HepG2 (cell line): ENCODE measurements around the gene MISP3. TPM values are rescaled to one million over a fixed set of nuclear protein-coding genes. Genes with fewer than 3 reads are reported as not detected.

Experiments
- CHCHD3 ChIP-seq: sonication (generic); formaldehyde crosslinking; IDR thresholded peaks from 2 replicates; pipeline ENCODE4 v1.8.0; 2022; ENCODE audit warnings: mild to moderate bottlenecking, missing genetic modification reagents, moderate library complexity
- E2F5 ChIP-seq: sonication (generic); formaldehyde crosslinking; conservative IDR thresholded peaks from 2 replicates; pipeline ENCODE4 v1.4.0; 2020; ENCODE audit warnings: missing genetic modification reagents
- KDM3A ChIP-seq: IDR thresholded peaks from 2 replicates; pipeline ENCODE4 v1.6.1; 2018; ENCODE audit warnings: low read depth, missing compliant biosample characterization
- LCORL ChIP-seq, 2 experiments: fragments of 450-650 bp in 1 of 2; sonication (generic) in 1 of 2; formaldehyde crosslinking in 1 of 2; IDR thresholded peaks; 2 replicates each; pipeline versions ENCODE4 v1.5.0 to v1.6.1; 2017 to 2020; ENCODE audit warnings: antibody characterized with exemption in 1 of 2, missing genetic modification reagents in 1 of 2
- MIER3 ChIP-seq: IDR thresholded peaks from 2 replicates; pipeline ENCODE4 v1.6.1; 2016; ENCODE audit warnings: missing compliant biosample characterization, borderline replicate concordance
- NCOA1 ChIP-seq: sonication (generic); formaldehyde crosslinking; IDR thresholded peaks from 2 replicates; pipeline ENCODE4 v1.9.0; 2021; ENCODE audit warnings: missing genetic modification reagents
- RCOR2 ChIP-seq: IDR thresholded peaks from 2 replicates; pipeline ENCODE4 v1.6.1; 2016; ENCODE audit warnings: missing biosample characterization, missing genetic modification reagents
- RNF219 ChIP-seq: sonication (generic); formaldehyde crosslinking; IDR thresholded peaks from 2 replicates; pipeline ENCODE4 v1.5.0; 2020; ENCODE audit warnings: mild to moderate bottlenecking, missing genetic modification reagents
- SKIL ChIP-seq: sonication (generic); formaldehyde crosslinking; IDR thresholded peaks from 2 replicates; pipeline ENCODE4 v1.8.0; 2022; ENCODE audit warnings: missing genetic modification reagents, mild to moderate bottlenecking, moderate library complexity, borderline replicate concordance
- ZFAT ChIP-seq: sonication (generic); formaldehyde crosslinking; conservative IDR thresholded peaks from 2 replicates; pipeline ENCODE4 v1.8.1; 2023; ENCODE audit warnings: missing genetic modification reagents, inconsistent platforms
- ZNF138 ChIP-seq: sonication (generic); formaldehyde crosslinking; IDR thresholded peaks from 2 replicates; pipeline ENCODE4 v1.5.0; 2020; ENCODE audit warnings: mild to moderate bottlenecking, low read depth, missing genetic modification reagents
- ZNF33B ChIP-seq: sonication (generic); formaldehyde crosslinking; IDR thresholded peaks from 2 replicates; pipeline ENCODE4 v1.5.1; 2020; ENCODE audit warnings: mild to moderate bottlenecking, missing genetic modification reagents
- ZNF383 ChIP-seq: sonication (generic); formaldehyde crosslinking; IDR thresholded peaks from 2 replicates; pipeline ENCODE4 v1.4.0; 2020; ENCODE audit warnings: missing genetic modification reagents, mild to moderate bottlenecking, borderline replicate concordance
- ZNF644 ChIP-seq: IDR thresholded peaks from 2 replicates; pipeline ENCODE4 v1.6.1; 2016; ENCODE audit warnings: low read depth
- ZNF687 ChIP-seq: sonication (generic); formaldehyde crosslinking; IDR thresholded peaks from 2 replicates; pipeline ENCODE4 v1.5.1; 2020; ENCODE audit warnings: mild to moderate bottlenecking, missing genetic modification reagents, moderate library complexity
- ZNF710 ChIP-seq: sonication (generic); formaldehyde crosslinking; IDR thresholded peaks from 2 replicates; pipeline ENCODE4 v1.5.0; 2020; ENCODE audit warnings: mild to moderate bottlenecking, missing genetic modification reagents, borderline replicate concordance
- ZNF768 ChIP-seq: sonication (generic); formaldehyde crosslinking; IDR thresholded peaks from 2 replicates; pipeline ENCODE4 v1.4.0; 2020; ENCODE audit warnings: missing genetic modification reagents
- polyA plus RNA-seq, 8 experiments: library from polyadenylated mRNA; depleted of rRNA in 3 of 8; stranded (reverse) in 7 of 8; unstranded in 1 of 8; fragments of >200 nt; fragmentation: Illumina TruSeq in 4 of 8; extraction: Trizol in 4 of 8; gene quantifications; 2 replicates each; pipeline versions ENCODE4 v1.2.1 to v1.2.3, GENCODE V29; 2011 to 2016; ENCODE audit warnings: low read depth in 4 of 8, missing spikeins in 1 of 8, mixed read lengths in 1 of 8; ENCODE audit not compliant: insufficient read depth in 1 of 8
- total RNA-seq, 5 experiments: library from RNA; depleted of rRNA; stranded (reverse); fragments of >200 nt; fragmentation: Illumina TruSeq; extraction: Trizol; gene quantifications; 2 replicates each; pipeline ENCODE4 v1.2.3, GENCODE V29; 2016; ENCODE audit warnings: low read depth in 1 of 5

MISP3 gene
- total and polyA plus RNA-seq, 2 of the 13 experiments (the other 11 are each of a cell fraction or from before 2014, with no cell fraction given) = 2.5 to 5.4 TPM

GRCh38 chr19:14080887-14081796 is 8.6 kb downstream of the MISP3 start (continued):
- TF ChIP-seq ZNF687 (CRISPR knock-in tag) (peak; percentile 77), LCORL (IDR thresholded peaks at IDR 0.05) (no peak), LCORL (CRISPR knock-in tag; IDR thresholded peaks at IDR 0.05) (0 out of 2 replicates have a peak, but pooled peaks have one; percentile 31), ZNF710 (CRISPR knock-in tag) (0 out of 2 replicates have a peak, but pooled peaks have one; percentile 38), SKIL (CRISPR knock-in tag) (no peak), ZNF138 (CRISPR knock-in tag) (no peak), ZNF768 (CRISPR knock-in tag) (no peak), ZNF644 (CRISPR knock-in tag) (no peak), RNF219 (CRISPR knock-in tag) (no peak), E2F5 (CRISPR knock-in tag) (no peak), RCOR2 (no peak), CHCHD3 (CRISPR knock-in tag) (no peak), ZNF383 (CRISPR knock-in tag) (no peak), ZFAT (CRISPR knock-in tag) (no peak), ZNF33B (CRISPR knock-in tag) (no peak), NCOA1 (CRISPR knock-in tag) (no peak), KDM3A (CRISPR knock-in tag) (no peak), MIER3 (CRISPR knock-in tag) (0 out of 2 replicates have a peak, but pooled peaks have one; percentile 72)
